SK-N-MC (cell line): ENCODE measurements around the gene C1RL.

Experiments used
- EZH2 ChIP-seq: fragments of 200-600 bp; sonication (generic); IDR thresholded peaks from one replicate; pipeline ENCODE4 v1.6.1; 2017; ENCODE audit warnings: antibody characterized with exemption
- POLR2AphosphoS5 ChIP-seq: IDR thresholded peaks from 2 replicates; pipeline ENCODE4 v1.6.1; 2012; ENCODE audit warnings: mild to moderate bottlenecking, low read depth, low read length, borderline replicate concordance

- TF ChIP-seq POLR2AphosphoS5 = no peak
- TF ChIP-seq EZH2 = no peak
Observed at GRCh38 chr12:7065073-7065623, 43.9 kb downstream of the C1RL start.
